ENCODE data around the gene ZNF132.

Gene ZNF132

GRCh38 chr19:58393725-58394033 is 46.3 kb downstream of the ZNF132 start:
- Histone ChIP-seq H3K4me1 (ENCODE audit: insufficient read depth, low read length) (peaks cover 2% of the 10 kb centered on the region; the same call in 1 of the 2 replicates), H3K27ac (ENCODE audit: low read length) (no peak overlapping the region), H3K9ac (ENCODE audit: low read depth, low read length) (no peak overlapping the region), H3K9me3 (ENCODE audit: insufficient read depth, low read depth, low read length) (no peaks in the 10 kb centered on the region), H3K27me3 (ENCODE audit: insufficient read depth, low read length) (peaks cover 27% of the 10 kb centered on the region), H3K36me3 (ENCODE audit: insufficient read depth, low read depth, low read length) (peaks cover 64% of the 10 kb centered on the region), H3K4me3 (ENCODE audit: low read length) (no peak overlapping the region)

- H3K27me3 ChIP-seq (ENCODE audit: insufficient read depth, low read length): peaks cover 24% of the 10 kb centered on the region
- H3K9ac ChIP-seq (ENCODE audit: low read depth, low read length): no peak overlapping the region
- no peak overlapping the region for H3K4me3 ChIP-seq (ENCODE audit: low read length)
- no peaks in the 10 kb centered on the region for H3K9me3 ChIP-seq (ENCODE audit: insufficient read depth, low read depth, low read length)
- peaks cover 2% of the 10 kb centered on the region; the same call in 1 of the 2 replicates for H3K4me1 ChIP-seq (ENCODE audit: insufficient read depth, low read length)
- no peak overlapping the region for H3K27ac ChIP-seq (ENCODE audit: low read length)
- peaks cover 69% of the 10 kb centered on the region for H3K36me3 ChIP-seq (ENCODE audit: insufficient read depth, low read depth, low read length)
These were observed 46.8 kb downstream of the ZNF132 start for GRCh38 chr19:58392945-58393724.

GRCh38 chr19:58388175-58388526 is 51.8 kb downstream of the ZNF132 start:
- peaks cover 6% of the 10 kb centered on the region; the same call in 1 of the 2 replicates for H3K4me1 ChIP-seq (ENCODE audit: insufficient read depth, low read length)
- H3K27ac ChIP-seq (ENCODE audit: low read length): no peak overlapping the region
- peak overlapping the region; percentile 95; the same call in 1 of the 2 replicates for H3K9ac ChIP-seq (ENCODE audit: low read depth, low read length)
- no peaks in the 10 kb centered on the region for H3K9me3 ChIP-seq (ENCODE audit: insufficient read depth, low read depth, low read length)
- H3K36me3 ChIP-seq (ENCODE audit: insufficient read depth, low read depth, low read length): peaks cover 55% of the 10 kb centered on the region
- peak overlapping the region; percentile 100 for H3K4me3 ChIP-seq (ENCODE audit: low read length)
- no peaks in the 10 kb centered on the region for H3K27me3 ChIP-seq (ENCODE audit: insufficient read depth, low read length)

GRCh38 chr19:58387338-58388174 is 52.4 kb downstream of the ZNF132 start:
- H3K27me3 ChIP-seq (ENCODE audit: insufficient read depth, low read length): no peaks in the 10 kb centered on the region
- peaks cover 6% of the 10 kb centered on the region; the same call in 1 of the 2 replicates for H3K4me1 ChIP-seq (ENCODE audit: insufficient read depth, low read length)
- peaks cover 49% of the 10 kb centered on the region for H3K36me3 ChIP-seq (ENCODE audit: insufficient read depth, low read depth, low read length)
- H3K9me3 ChIP-seq (ENCODE audit: insufficient read depth, low read depth, low read length): no peaks in the 10 kb centered on the region
- H3K9ac ChIP-seq (ENCODE audit: low read depth, low read length): peak overlapping the region; percentile 95
- H3K27ac ChIP-seq (ENCODE audit: low read length): peak overlapping the region; percentile 69
- peak overlapping the region; percentile 100 for H3K4me3 ChIP-seq (ENCODE audit: low read length)

GRCh38 chr19:58386576-58387337 is 53.2 kb downstream of the ZNF132 start, which contains the start of gene RPS5:
RPS5 (plus strand) TSS chr19:58387269; CDS start chr19:58388138, 869 bp downstream.
- peaks cover 41% of the 10 kb centered on the region for H3K36me3 ChIP-seq (ENCODE audit: insufficient read depth, low read depth, low read length)
- H3K4me3 ChIP-seq (ENCODE audit: low read length): peak within 1 kb of the TSS; percentile 100
- H3K4me1 ChIP-seq (ENCODE audit: insufficient read depth, low read length): peaks cover 6% of the 10 kb centered on the region; the same call in 1 of the 2 replicates
- H3K9ac ChIP-seq (ENCODE audit: low read depth, low read length): peak within 1 kb of the TSS; percentile 95
- no peaks in the 10 kb centered on the region for H3K27me3 ChIP-seq (ENCODE audit: insufficient read depth, low read length)
- H3K27ac ChIP-seq (ENCODE audit: low read length): peak within 1 kb of the TSS; percentile 84
- H3K9me3 ChIP-seq (ENCODE audit: insufficient read depth, low read depth, low read length): no peaks in the 10 kb centered on the region

- Histone ChIP-seq H3K36me3 (ENCODE audit: insufficient read depth, low read depth, low read length) (peaks cover 34% of the 10 kb centered on the region), H3K27me3 (ENCODE audit: insufficient read depth, low read length) (no peaks in the 10 kb centered on the region), H3K4me1 (ENCODE audit: insufficient read depth, low read length) (peaks cover 6% of the 10 kb centered on the region; the same call in 1 of the 2 replicates), H3K27ac (ENCODE audit: low read length) (peak overlapping the region; percentile 84), H3K9me3 (ENCODE audit: insufficient read depth, low read depth, low read length) (no peaks in the 10 kb centered on the region), H3K9ac (ENCODE audit: low read depth, low read length) (peak overlapping the region; percentile 95), H3K4me3 (ENCODE audit: low read length) (peak overlapping the region; percentile 100)
These were observed 53.9 kb downstream of the ZNF132 start for GRCh38 chr19:58385891-58386575.

GRCh38 chr19:58385313-58385890 is 54.6 kb downstream of the ZNF132 start:
- Histone ChIP-seq H3K27ac (ENCODE audit: low read length) (no peak overlapping the region), H3K9me3 (ENCODE audit: insufficient read depth, low read depth, low read length) (no peaks in the 10 kb centered on the region), H3K9ac (ENCODE audit: low read depth, low read length) (peak overlapping the region; percentile 95; the same call in 1 of the 2 replicates), H3K4me3 (ENCODE audit: low read length) (peak overlapping the region; percentile 100), H3K4me1 (ENCODE audit: insufficient read depth, low read length) (peaks cover 6% of the 10 kb centered on the region; the same call in 1 of the 2 replicates), H3K27me3 (ENCODE audit: insufficient read depth, low read length) (no peaks in the 10 kb centered on the region), H3K36me3 (ENCODE audit: insufficient read depth, low read depth, low read length) (peaks cover 28% of the 10 kb centered on the region)

- Histone ChIP-seq H3K4me3 (ENCODE audit: low read length) (no peak overlapping the region), H3K9me3 (ENCODE audit: insufficient read depth, low read depth, low read length) (no peaks in the 10 kb centered on the region), H3K27ac (ENCODE audit: low read length) (no peak overlapping the region), H3K27me3 (ENCODE audit: insufficient read depth, low read length) (no peaks in the 10 kb centered on the region), H3K9ac (ENCODE audit: low read depth, low read length) (no peak overlapping the region), H3K36me3 (ENCODE audit: insufficient read depth, low read depth, low read length) (peaks cover 7% of the 10 kb centered on the region), H3K4me1 (ENCODE audit: insufficient read depth, low read length) (peaks cover 6% of the 10 kb centered on the region; the same call in 1 of the 2 replicates)
These were observed 56.9 kb downstream of the ZNF132 start for GRCh38 chr19:58382997-58383603.
